ENCODE data around the gene NACC2.

DNA sequence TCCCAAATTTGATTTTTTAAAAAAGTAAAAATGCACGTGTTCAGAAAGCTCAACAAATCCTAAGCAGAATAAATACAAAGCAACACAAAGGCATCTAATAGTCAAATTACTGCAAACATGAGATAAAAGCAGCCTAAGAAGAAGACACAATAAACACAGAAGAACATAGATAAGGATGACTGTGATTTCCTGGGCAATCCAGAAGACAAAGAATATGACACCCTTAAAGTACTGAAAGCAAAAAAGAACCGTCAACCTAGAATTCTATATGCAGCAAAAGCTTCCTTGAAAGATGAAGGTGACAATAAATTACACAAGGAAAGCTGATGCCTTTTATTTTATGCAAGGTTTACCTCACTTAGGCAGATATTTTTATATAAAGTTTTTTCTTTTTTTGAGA lies 58.2 kb downstream of the NACC2 start:
- TF ChIP-seq, protein P1, sequence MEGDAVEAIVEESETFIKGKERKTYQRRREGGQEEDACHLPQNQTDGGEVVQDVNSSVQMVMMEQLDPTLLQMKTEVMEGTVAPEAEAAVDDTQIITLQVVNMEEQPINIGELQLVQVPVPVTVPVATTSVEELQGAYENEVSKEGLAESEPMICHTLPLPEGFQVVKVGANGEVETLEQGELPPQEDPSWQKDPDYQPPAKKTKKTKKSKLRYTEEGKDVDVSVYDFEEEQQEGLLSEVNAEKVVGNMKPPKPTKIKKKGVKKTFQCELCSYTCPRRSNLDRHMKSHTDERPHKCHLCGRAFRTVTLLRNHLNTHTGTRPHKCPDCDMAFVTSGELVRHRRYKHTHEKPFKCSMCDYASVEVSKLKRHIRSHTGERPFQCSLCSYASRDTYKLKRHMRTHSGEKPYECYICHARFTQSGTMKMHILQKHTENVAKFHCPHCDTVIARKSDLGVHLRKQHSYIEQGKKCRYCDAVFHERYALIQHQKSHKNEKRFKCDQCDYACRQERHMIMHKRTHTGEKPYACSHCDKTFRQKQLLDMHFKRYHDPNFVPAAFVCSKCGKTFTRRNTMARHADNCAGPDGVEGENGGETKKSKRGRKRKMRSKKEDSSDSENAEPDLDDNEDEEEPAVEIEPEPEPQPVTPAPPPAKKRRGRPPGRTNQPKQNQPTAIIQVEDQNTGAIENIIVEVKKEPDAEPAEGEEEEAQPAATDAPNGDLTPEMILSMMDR (conservative IDR thresholded peaks at IDR 0.05 in 1 of 2, IDR thresholded peaks at IDR 0.05 in 1 of 2; ENCODE audit: low read depth in 1 of 2, low read length in 2 of 2), result no peak
- TF ChIP-seq EZH2 (IDR thresholded peaks at IDR 0.05; ENCODE audit: low read length, missing control alignments), result no peak

All from fibroblast of lung (primary cell).